ENCODE measurements around the gene FLAD1.
"Not testable (repeated sequence)": the region's sequence is repeated elsewhere in the genome, so short reads cannot be mapped to it uniquely, and the experiment has no call there.

Gene FLAD1

GRCh38 chr1:154969860-154970452 lies 13.2 kb upstream of the FLAD1 start:
- DNase-seq (ENCODE audit: low read depth): no peak

GRCh38 chr1:154970631-154971340 lies 12.4 kb upstream of the FLAD1 start, which contains the start of gene SHC1:
TSS of gene SHC1 (minus strand) at chr1:154970747. CDS start at chr1:154970526, 221 bp downstream.
- DNase-seq (ENCODE audit: low read depth): peak; percentile 70

- DNase-seq (ENCODE audit: low read depth): no peak
Measured at GRCh38 chr1:154971341-154971998, 11.7 kb upstream of the FLAD1 start.

- DNase-seq (ENCODE audit: low read depth): no peak
Measured at GRCh38 chr1:154972213-154972516, 11.0 kb upstream of the FLAD1 start.

GRCh38 chr1:154972517-154973343 lies 10.4 kb upstream of the FLAD1 start:
- peak; percentile 86 for DNase-seq (ENCODE audit: low read depth)

GRCh38 chr1:154973344-154974101 lies 9.6 kb upstream of the FLAD1 start:
- DNase-seq (ENCODE audit: low read depth): peak; percentile 92

- peak; percentile 100 for DNase-seq (ENCODE audit: low read depth)
Measured at GRCh38 chr1:154974102-154974807, 8.9 kb upstream of the FLAD1 start, which contains the start of gene CKS1B. TSS of gene CKS1B (plus strand) at chr1:154974681. CDS start at chr1:154974746, 65 bp downstream.

GRCh38 chr1:154974808-154975408 lies 8.2 kb upstream of the FLAD1 start:
- no peak for DNase-seq (ENCODE audit: low read depth)

- no peak for DNase-seq (ENCODE audit: low read depth)
Measured at GRCh38 chr1:154975409-154976059, 7.6 kb upstream of the FLAD1 start.

GRCh38 chr1:154977762-154978161 lies 5.4 kb upstream of the FLAD1 start:
- DNase-seq (ENCODE audit: low read depth): not testable (repeated sequence)

- no peak for DNase-seq (ENCODE audit: low read depth)
Measured at GRCh38 chr1:154978360-154978759, 4.8 kb upstream of the FLAD1 start.

- DNase-seq (ENCODE audit: low read depth): no peak
Measured at GRCh38 chr1:154982341-154982740, 803 bp upstream of the FLAD1 start.

- DNase-seq (ENCODE audit: low read depth): no peak
Measured at GRCh38 chr1:154983776-154984466, 777 bp downstream of the FLAD1 start.

- DNase-seq (ENCODE audit: low read depth): not testable (repeated sequence)
Measured at GRCh38 chr1:154986736-154987135, 3.6 kb downstream of the FLAD1 start.

GRCh38 chr1:154987326-154987725 lies 4.2 kb downstream of the FLAD1 start:
- DNase-seq (ENCODE audit: low read depth): no peak

- DNase-seq (ENCODE audit: low read depth): no peak
Measured at GRCh38 chr1:154988058-154988954, 5.2 kb downstream of the FLAD1 start.

GRCh38 chr1:154989195-154989860 lies 6.2 kb downstream of the FLAD1 start:
- DNase-seq (ENCODE audit: low read depth): no peak

GRCh38 chr1:154990276-154990675 lies 7.1 kb downstream of the FLAD1 start:
- DNase-seq (ENCODE audit: low read depth): no peak
